ENCODE results near the gene VIPR1.

VIPR1 gene, protein sequence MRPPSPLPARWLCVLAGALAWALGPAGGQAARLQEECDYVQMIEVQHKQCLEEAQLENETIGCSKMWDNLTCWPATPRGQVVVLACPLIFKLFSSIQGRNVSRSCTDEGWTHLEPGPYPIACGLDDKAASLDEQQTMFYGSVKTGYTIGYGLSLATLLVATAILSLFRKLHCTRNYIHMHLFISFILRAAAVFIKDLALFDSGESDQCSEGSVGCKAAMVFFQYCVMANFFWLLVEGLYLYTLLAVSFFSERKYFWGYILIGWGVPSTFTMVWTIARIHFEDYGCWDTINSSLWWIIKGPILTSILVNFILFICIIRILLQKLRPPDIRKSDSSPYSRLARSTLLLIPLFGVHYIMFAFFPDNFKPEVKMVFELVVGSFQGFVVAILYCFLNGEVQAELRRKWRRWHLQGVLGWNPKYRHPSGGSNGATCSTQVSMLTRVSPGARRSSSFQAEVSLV

DNA sequence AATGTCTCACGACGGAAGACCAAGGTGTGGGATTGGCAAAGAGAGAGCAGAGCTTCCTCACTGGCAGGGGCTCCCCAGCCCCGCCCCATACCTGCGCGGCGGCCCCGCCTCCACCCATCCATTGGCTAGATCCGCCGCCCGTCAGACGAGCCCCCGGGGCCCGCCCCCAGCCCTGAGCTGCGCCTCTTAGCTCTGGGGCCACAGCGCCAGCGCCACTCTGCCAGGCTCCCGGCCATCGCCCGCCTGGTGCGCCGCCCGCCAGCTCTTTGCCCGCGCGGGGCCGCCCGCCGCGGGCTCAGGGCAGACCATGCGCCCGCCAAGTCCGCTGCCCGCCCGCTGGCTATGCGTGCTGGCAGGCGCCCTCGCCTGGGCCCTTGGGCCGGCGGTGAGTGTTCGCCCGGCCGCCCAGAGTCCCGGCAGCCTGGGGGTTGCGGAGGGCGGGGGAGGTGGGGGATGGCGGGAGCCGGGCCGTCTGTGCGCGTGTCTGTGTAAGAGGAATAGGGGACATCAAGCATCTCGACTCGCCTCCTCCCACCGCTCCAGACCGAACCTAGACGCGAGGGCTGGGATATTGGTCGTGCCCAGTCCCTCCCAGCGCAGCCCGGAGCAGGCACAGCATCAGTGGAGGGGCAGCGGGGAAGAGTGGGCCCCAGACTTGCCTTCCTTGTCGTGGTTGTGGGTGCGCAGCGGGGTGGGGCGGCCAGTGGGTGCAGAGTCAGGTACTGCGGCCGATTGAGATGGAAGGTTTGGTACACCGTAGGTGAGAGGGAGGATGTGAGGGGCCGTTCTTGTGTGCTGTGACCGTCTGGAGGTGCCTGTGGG, at the start of gene VIPR1:
Gene VIPR1, plus strand, starts transcription at position 215 of the 822 bp plus-strand sequence. Its CDS starts 93 bp downstream, at position 308.
- H3K36me3 ChIP-seq, result no peaks in the 10 kb centered on the region
- no peaks in the 10 kb centered on the region for H3K27me3 ChIP-seq (ENCODE audit: insufficient read depth, low read depth, severe bottlenecking)
- DNase-seq, result peak; percentile 89
- TF ChIP-seq, protein P1, sequence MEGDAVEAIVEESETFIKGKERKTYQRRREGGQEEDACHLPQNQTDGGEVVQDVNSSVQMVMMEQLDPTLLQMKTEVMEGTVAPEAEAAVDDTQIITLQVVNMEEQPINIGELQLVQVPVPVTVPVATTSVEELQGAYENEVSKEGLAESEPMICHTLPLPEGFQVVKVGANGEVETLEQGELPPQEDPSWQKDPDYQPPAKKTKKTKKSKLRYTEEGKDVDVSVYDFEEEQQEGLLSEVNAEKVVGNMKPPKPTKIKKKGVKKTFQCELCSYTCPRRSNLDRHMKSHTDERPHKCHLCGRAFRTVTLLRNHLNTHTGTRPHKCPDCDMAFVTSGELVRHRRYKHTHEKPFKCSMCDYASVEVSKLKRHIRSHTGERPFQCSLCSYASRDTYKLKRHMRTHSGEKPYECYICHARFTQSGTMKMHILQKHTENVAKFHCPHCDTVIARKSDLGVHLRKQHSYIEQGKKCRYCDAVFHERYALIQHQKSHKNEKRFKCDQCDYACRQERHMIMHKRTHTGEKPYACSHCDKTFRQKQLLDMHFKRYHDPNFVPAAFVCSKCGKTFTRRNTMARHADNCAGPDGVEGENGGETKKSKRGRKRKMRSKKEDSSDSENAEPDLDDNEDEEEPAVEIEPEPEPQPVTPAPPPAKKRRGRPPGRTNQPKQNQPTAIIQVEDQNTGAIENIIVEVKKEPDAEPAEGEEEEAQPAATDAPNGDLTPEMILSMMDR (IDR thresholded peaks at IDR 0.05; ENCODE audit: low read depth, low read length), result no peak
- no peaks in the 10 kb centered on the region for H3K9me3 ChIP-seq (ENCODE audit: severe bottlenecking)
- peak within 1 kb of the TSS; percentile 59 for H3K4me3 ChIP-seq (ENCODE audit: low read depth, low read length)
- H3K27ac ChIP-seq, result peak within 1 kb of the TSS; percentile 40

DNA sequence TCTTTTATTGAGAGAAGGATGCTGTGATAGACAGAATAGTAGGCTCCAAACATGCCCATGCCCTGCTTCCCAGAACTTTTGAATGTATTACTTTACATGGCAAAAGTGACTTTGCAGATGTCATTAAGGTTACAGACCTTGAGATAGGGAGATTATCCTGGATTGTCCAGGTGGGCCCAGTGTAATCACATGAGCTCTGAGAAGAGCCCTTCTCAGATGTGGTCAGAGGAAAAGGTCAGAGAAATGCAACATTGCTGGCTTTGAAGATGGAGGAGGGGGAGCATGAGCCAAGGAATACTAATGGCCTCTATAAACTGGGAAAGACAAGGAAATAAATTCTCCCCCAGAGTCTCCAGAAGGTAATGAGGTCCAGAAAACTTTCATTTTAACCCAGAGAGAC, 46.2 kb upstream of the VIPR1 start:
- Histone ChIP-seq H3K36me3 (no peaks in the 10 kb centered on the region), H3K27me3 (ENCODE audit: insufficient read depth, low read depth, severe bottlenecking) (no peaks in the 10 kb centered on the region), H3K9me3 (ENCODE audit: severe bottlenecking) (no peaks in the 10 kb centered on the region), H3K4me3 (ENCODE audit: low read depth, low read length) (no peak overlapping the region), H3K27ac (no peak overlapping the region)
- DNase-seq, result peak; percentile 51
- TF ChIP-seq, protein P1 (IDR thresholded peaks at IDR 0.05; ENCODE audit: low read depth, low read length), result no peak

DNA sequence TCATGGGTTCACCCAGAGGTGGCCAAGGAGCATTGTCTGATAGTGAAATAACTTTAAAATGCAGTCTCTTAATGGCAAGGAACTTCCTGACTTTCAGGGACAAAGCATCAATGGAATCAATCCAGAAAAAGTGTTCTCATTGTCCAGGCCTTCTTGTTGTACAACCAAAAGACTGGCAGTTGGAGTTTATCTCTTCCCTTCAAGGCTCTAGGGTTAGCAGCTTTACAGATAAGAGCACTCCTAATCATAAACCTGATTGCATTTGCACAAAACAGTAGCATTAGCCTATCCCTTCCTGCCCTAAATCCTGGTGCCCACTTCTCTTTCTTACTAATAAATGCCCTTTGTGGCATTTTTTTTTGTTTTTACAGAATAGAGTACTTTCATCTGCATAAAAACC, 43.3 kb upstream of the VIPR1 start:
- DNase-seq, result no peak
- Histone ChIP-seq H3K27ac (no peak overlapping the region), H3K4me3 (ENCODE audit: low read depth, low read length) (no peak overlapping the region), H3K27me3 (ENCODE audit: insufficient read depth, low read depth, severe bottlenecking) (no peaks in the 10 kb centered on the region), H3K9me3 (ENCODE audit: severe bottlenecking) (no peaks in the 10 kb centered on the region), H3K36me3 (no peaks in the 10 kb centered on the region)
- TF ChIP-seq, protein P1 (IDR thresholded peaks at IDR 0.05; ENCODE audit: low read depth, low read length), result no peak

DNA sequence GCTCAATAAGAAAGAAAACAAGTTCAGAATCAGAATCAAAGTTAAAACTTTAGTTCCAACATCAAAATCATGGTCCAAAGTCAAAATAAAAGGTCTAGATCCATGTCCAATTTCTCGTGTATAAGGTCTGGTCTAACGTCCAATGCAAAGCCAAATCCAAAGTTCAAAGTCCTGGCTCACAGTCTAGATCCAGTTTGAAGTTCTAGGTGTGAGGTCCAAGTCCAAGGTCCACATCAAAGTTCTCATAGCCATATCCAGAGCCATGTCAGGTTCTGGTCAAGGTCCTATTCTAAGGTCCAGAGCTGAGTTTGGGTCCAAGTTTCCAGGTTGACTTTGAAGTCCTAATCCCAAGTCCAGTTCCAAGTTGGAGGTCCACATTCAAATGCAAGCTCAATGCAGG, 40.7 kb upstream of the VIPR1 start:
- Histone ChIP-seq H3K4me3 (ENCODE audit: low read depth, low read length) (no peak overlapping the region), H3K9me3 (ENCODE audit: severe bottlenecking) (no peaks in the 10 kb centered on the region), H3K27me3 (ENCODE audit: insufficient read depth, low read depth, severe bottlenecking) (no peaks in the 10 kb centered on the region), H3K36me3 (no peaks in the 10 kb centered on the region), H3K27ac (no peak overlapping the region)
- TF ChIP-seq, protein P1 (IDR thresholded peaks at IDR 0.05; ENCODE audit: low read depth, low read length), result no peak
- DNase-seq, result no peak

DNA sequence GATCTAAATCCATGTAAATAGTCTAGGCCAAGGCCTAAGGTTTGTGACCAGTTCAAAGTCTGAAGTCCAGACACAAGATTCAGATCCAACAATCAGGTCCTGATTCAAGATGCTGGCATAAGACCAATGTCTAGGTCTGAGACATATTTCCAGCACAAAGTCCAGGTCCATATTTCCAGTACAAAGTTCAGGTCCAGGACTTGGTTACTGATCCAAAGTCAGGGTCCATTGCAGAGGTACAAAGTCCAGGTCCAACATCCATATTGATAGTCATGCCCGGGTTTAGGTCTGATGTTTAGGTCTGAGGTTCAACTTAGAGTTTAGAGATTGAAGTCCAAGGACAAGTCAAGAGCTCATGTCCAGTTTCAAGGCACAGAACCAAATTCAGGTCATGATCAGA, 39.4 kb upstream of the VIPR1 start:
- H3K27ac ChIP-seq, result no peak overlapping the region
- H3K9me3 ChIP-seq (ENCODE audit: severe bottlenecking), result no peaks in the 10 kb centered on the region
- no peak for DNase-seq
- H3K27me3 ChIP-seq (ENCODE audit: insufficient read depth, low read depth, severe bottlenecking), result no peaks in the 10 kb centered on the region
- no peaks in the 10 kb centered on the region for H3K36me3 ChIP-seq
- H3K4me3 ChIP-seq (ENCODE audit: low read depth, low read length), result no peak overlapping the region
- TF ChIP-seq, protein P1 (IDR thresholded peaks at IDR 0.05; ENCODE audit: low read depth, low read length), result no peak
